ENCODE results near the gene SRCAP.

The SRCAP gene

DNA sequence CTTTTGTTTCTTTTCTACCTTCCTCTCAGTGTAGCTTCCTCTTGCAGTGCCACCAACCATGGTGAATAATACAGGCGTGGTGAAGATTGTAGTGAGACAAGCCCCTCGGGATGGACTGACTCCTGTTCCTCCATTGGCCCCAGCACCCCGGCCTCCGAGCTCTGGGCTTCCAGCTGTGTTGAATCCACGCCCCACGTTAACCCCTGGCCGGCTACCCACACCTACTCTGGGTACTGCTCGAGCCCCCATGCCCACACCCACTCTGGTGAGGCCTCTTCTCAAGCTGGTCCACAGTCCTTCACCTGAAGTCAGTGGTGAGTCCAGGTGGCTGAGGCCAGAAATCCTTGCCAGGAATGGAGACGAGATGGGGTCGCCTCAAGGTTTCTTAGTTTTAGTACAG, 23.9 kb downstream of the SRCAP start:
- no peak overlapping the region for H3K4me2 ChIP-seq (ENCODE audit: low read depth, low read length, poor library complexity, severe bottlenecking)
- H3K9ac ChIP-seq (ENCODE audit: low read depth, low read length, poor library complexity, severe bottlenecking) = no peak overlapping the region
- H2AFZ ChIP-seq (ENCODE audit: low read length) = no peak overlapping the region
- H3K9me2 ChIP-seq (replicated peaks; ENCODE audit: low read depth, low read length) = no peaks in the 10 kb centered on the region
- TF ChIP-seq EZH2phosphoT487 (IDR thresholded peaks at IDR 0.05; ENCODE audit: borderline replicate concordance) (no peak), CTCF (conservative IDR thresholded peaks at IDR 0.05; ENCODE audit: low read length) (no peak)
- peaks cover 16% of the 10 kb centered on the region for H4K20me1 ChIP-seq (ENCODE audit: insufficient read depth, low read length, poor library complexity, severe bottlenecking)
- H3K9me3 ChIP-seq (ENCODE audit: insufficient read depth, low read depth, low read length) = no peaks in the 10 kb centered on the region
- no peaks in the 10 kb centered on the region for H3F3A ChIP-seq (ENCODE audit: low read depth)
- H3K36me3 ChIP-seq (ENCODE audit: insufficient read depth, low read length) = peaks cover 79% of the 10 kb centered on the region
- H3K27me3 ChIP-seq (ENCODE audit: insufficient read depth, low read length, poor library complexity, severe bottlenecking) = no peaks in the 10 kb centered on the region
- H3K4me1 ChIP-seq (ENCODE audit: insufficient read depth, low read length, poor library complexity, severe bottlenecking) = no peaks in the 10 kb centered on the region
- no peak overlapping the region for H3K4me3 ChIP-seq (ENCODE audit: low read length, poor library complexity, severe bottlenecking)
- H3K79me2 ChIP-seq (ENCODE audit: insufficient read depth, low read length) = peaks cover 16% of the 10 kb centered on the region; the same call in 1 of the 2 replicates

DNA sequence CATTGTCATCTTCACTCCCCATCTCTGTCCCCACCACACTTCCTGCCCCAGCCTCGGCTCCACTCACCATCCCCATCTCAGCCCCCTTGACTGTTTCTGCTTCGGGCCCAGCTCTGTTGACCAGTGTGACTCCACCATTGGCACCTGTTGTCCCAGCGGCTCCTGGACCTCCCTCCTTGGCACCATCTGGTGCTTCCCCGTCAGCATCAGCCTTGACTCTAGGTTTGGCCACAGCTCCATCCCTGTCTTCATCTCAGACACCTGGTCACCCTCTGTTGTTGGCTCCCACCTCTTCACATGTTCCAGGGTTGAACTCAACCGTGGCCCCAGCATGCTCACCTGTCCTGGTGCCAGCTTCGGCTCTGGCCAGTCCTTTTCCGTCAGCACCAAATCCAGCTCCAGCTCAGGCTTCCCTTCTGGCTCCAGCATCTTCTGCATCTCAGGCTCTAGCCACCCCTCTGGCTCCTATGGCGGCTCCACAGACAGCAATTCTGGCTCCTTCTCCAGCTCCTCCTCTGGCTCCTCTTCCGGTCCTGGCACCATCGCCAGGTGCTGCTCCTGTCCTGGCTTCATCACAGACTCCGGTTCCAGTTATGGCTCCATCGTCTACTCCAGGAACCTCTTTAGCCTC, 24.9 kb downstream of the SRCAP start:
- no peaks in the 10 kb centered on the region for H3F3A ChIP-seq (ENCODE audit: low read depth)

GRCh38 chr16:30724641-30725417, 25.9 kb downstream of the SRCAP start:
- H4K20me1 ChIP-seq (ENCODE audit: insufficient read depth, low read length, poor library complexity, severe bottlenecking) = peaks cover 10% of the 10 kb centered on the region
- no peaks in the 10 kb centered on the region for H3K27me3 ChIP-seq (ENCODE audit: insufficient read depth, low read length, poor library complexity, severe bottlenecking)
- H3K36me3 ChIP-seq (ENCODE audit: insufficient read depth, low read length) = peaks cover 83% of the 10 kb centered on the region
- no peaks in the 10 kb centered on the region for H3F3A ChIP-seq (ENCODE audit: low read depth)
- no peak overlapping the region for H3K9ac ChIP-seq (ENCODE audit: low read depth, low read length, poor library complexity, severe bottlenecking)
- H3K9me2 ChIP-seq (replicated peaks; ENCODE audit: low read depth, low read length) = no peaks in the 10 kb centered on the region
- no peak overlapping the region for H3K4me3 ChIP-seq (ENCODE audit: low read length, poor library complexity, severe bottlenecking)
- no peak overlapping the region for H3K4me2 ChIP-seq (ENCODE audit: low read depth, low read length, poor library complexity, severe bottlenecking)
- H3K79me2 ChIP-seq (ENCODE audit: insufficient read depth, low read length) = peaks cover 4% of the 10 kb centered on the region; the same call in 1 of the 2 replicates
- H3K4me1 ChIP-seq (ENCODE audit: insufficient read depth, low read length, poor library complexity, severe bottlenecking) = no peaks in the 10 kb centered on the region
- H3K9me3 ChIP-seq (ENCODE audit: insufficient read depth, low read depth, low read length) = no peaks in the 10 kb centered on the region
- no peak overlapping the region for H2AFZ ChIP-seq (ENCODE audit: low read length)
- TF ChIP-seq CTCF (conservative IDR thresholded peaks at IDR 0.05; ENCODE audit: low read length) = no peak
- TF ChIP-seq EZH2phosphoT487 (IDR thresholded peaks at IDR 0.05; ENCODE audit: borderline replicate concordance) = no peak

More for the DNA sequence above, 24.9 kb downstream of the SRCAP start:
- TF ChIP-seq CTCF (conservative IDR thresholded peaks at IDR 0.05; ENCODE audit: low read length) = no peak
- TF ChIP-seq EZH2phosphoT487 (IDR thresholded peaks at IDR 0.05; ENCODE audit: borderline replicate concordance) = no peak
- Histone ChIP-seq H3K79me2 (ENCODE audit: insufficient read depth, low read length) (peaks cover 9% of the 10 kb centered on the region; the same call in 1 of the 2 replicates), H3K36me3 (ENCODE audit: insufficient read depth, low read length) (peaks cover 81% of the 10 kb centered on the region), H3K4me1 (ENCODE audit: insufficient read depth, low read length, poor library complexity, severe bottlenecking) (no peaks in the 10 kb centered on the region), H3K9me2 (replicated peaks; ENCODE audit: low read depth, low read length) (no peaks in the 10 kb centered on the region), H3K27me3 (ENCODE audit: insufficient read depth, low read length, poor library complexity, severe bottlenecking) (no peaks in the 10 kb centered on the region), H3K9me3 (ENCODE audit: insufficient read depth, low read depth, low read length) (no peaks in the 10 kb centered on the region), H3K4me3 (ENCODE audit: low read length, poor library complexity, severe bottlenecking) (no peak overlapping the region), H3K9ac (ENCODE audit: low read depth, low read length, poor library complexity, severe bottlenecking) (no peak overlapping the region), H4K20me1 (ENCODE audit: insufficient read depth, low read length, poor library complexity, severe bottlenecking) (peaks cover 15% of the 10 kb centered on the region), H2AFZ (ENCODE audit: low read length) (no peak overlapping the region), H3K4me2 (ENCODE audit: low read depth, low read length, poor library complexity, severe bottlenecking) (no peak overlapping the region)

All from Loucy (cell line).